Activated CD4-positive, alpha-beta memory T cell treated with anti-CD3 and anti-CD28 coated beads for 36 hours (primary cell): ENCODE data around the gene GMDS. TPM values are rescaled to one million over a fixed set of nuclear protein-coding genes. Genes with fewer than 3 reads are reported as not detected.

Experiments used
- CTCF ChIA-PET: fragments of 350-600 bp; sonication (Branson Sonifier 250); formaldehyde crosslinking; loops from one replicate; lab custom pipeline; 2021; ENCODE audit warnings: antibody characterized with exemption, inconsistent platforms; lab: Charles Lee
- POLR2A ChIA-PET: fragments of 350-600 bp; sonication (Branson Sonifier 250); formaldehyde crosslinking; loops from one replicate; lab custom pipeline; 2021; ENCODE audit warnings: antibody characterized with exemption; lab: Charles Lee
- DNase-seq: peaks from one replicate; pipeline ENCODE4 v3.0.0-alpha.2; 2020
- H3K27ac Mint-ChIP-seq: one replicate; pipeline ENCODE4 v1.8.0; 2021; ENCODE audit warnings: mixed read lengths
- H3K27me3 Mint-ChIP-seq: one replicate; pipeline ENCODE4 v1.8.0; 2021; ENCODE audit warnings: mixed read lengths
- H3K36me3 Mint-ChIP-seq: one replicate; pipeline ENCODE4 v1.8.0; 2021; ENCODE audit warnings: mixed read lengths
- H3K4me1 Mint-ChIP-seq: one replicate; pipeline ENCODE4 v1.8.0; 2021; ENCODE audit warnings: low read depth, mixed read lengths
- H3K4me3 Mint-ChIP-seq: one replicate; pipeline ENCODE4 v1.8.0; 2021; ENCODE audit warnings: mild to moderate bottlenecking, mixed read lengths
- H3K9me3 Mint-ChIP-seq: one replicate; pipeline ENCODE4 v1.8.0; 2021; ENCODE audit warnings: mixed read lengths
- intact Hi-C: fragments of 100-400 bp; cut with micrococcal nuclease; formaldehyde crosslinking; loops from one replicate; pipeline ENCODE4 v1.15.1; 2023
- total RNA-seq, 2 experiments: library from RNA; stranded (reverse); gene quantifications; one replicate each; pipeline ENCODE4 v1.2.3, GENCODE V29; 2021

Gene GMDS
- total RNA-seq, 2 experiments from 2014 or later: 34.7 to 36.4 TPM

- intact Hi-C loops: no loop called here
- POLR2A ChIA-PET: no interaction called here
- H3K27me3 Mint-ChIP-seq: no peaks in the 10 kb centered on the region
- DNase-seq: no peak
- H3K27ac Mint-ChIP-seq: no peak overlapping the region
- H3K4me1 Mint-ChIP-seq: no peaks in the 10 kb centered on the region
- CTCF ChIA-PET: no interaction called here
- H3K36me3 Mint-ChIP-seq: no peaks in the 10 kb centered on the region
- no peak overlapping the region for H3K4me3 Mint-ChIP-seq
- H3K9me3 Mint-ChIP-seq: no peaks in the 10 kb centered on the region
Observed at GRCh38 chr6:1815827-1816452, 429.5 kb downstream of the GMDS start.

GRCh38 chr6:1814279-1814678 is 431.1 kb downstream of the GMDS start:
- H3K36me3 Mint-ChIP-seq: no peaks in the 10 kb centered on the region
- intact Hi-C loops: no loop called here
- no peaks in the 10 kb centered on the region for H3K27me3 Mint-ChIP-seq
- no peak overlapping the region for H3K27ac Mint-ChIP-seq
- CTCF ChIA-PET: interaction anchor here (0.7 kb wide), 1 partner anchor 652 kb away, joined by 4 read pairs; no protein-coding TSS in a partner anchor
- H3K4me3 Mint-ChIP-seq: no peak overlapping the region
- no peaks in the 10 kb centered on the region for H3K4me1 Mint-ChIP-seq
- DNase-seq: no peak
- no peaks in the 10 kb centered on the region for H3K9me3 Mint-ChIP-seq
- POLR2A ChIA-PET: no interaction called here

GRCh38 chr6:1812487-1812886 is 432.9 kb downstream of the GMDS start:
- intact Hi-C loops: no loop called here
- Mint-ChIP-seq H3K36me3 (no peaks in the 10 kb centered on the region), H3K4me1 (no peaks in the 10 kb centered on the region), H3K9me3 (no peaks in the 10 kb centered on the region), H3K27ac (no peak overlapping the region), H3K27me3 (no peaks in the 10 kb centered on the region), H3K4me3 (no peak overlapping the region)
- ChIA-PET POLR2A (no interaction called here), CTCF (no interaction called here)
- no peak for DNase-seq

- intact Hi-C loops: no loop called here
- Mint-ChIP-seq H3K27ac (no peak overlapping the region), H3K36me3 (no peaks in the 10 kb centered on the region), H3K4me3 (no peak overlapping the region), H3K4me1 (no peaks in the 10 kb centered on the region), H3K27me3 (no peaks in the 10 kb centered on the region), H3K9me3 (no peaks in the 10 kb centered on the region)
- ChIA-PET CTCF (no interaction called here), POLR2A (no interaction called here)
- DNase-seq: no peak
Observed at GRCh38 chr6:1812034-1812433, 433.4 kb downstream of the GMDS start.

- CTCF ChIA-PET: no interaction called here
- Mint-ChIP-seq H3K4me3 (no peak overlapping the region), H3K27ac (no peak overlapping the region), H3K9me3 (no peaks in the 10 kb centered on the region), H3K4me1 (no peaks in the 10 kb centered on the region), H3K27me3 (no peaks in the 10 kb centered on the region), H3K36me3 (no peaks in the 10 kb centered on the region)
- POLR2A ChIA-PET: interaction anchor here (0.6 kb wide), 1 partner anchor 70 kb away, joined by 3 read pairs; no protein-coding TSS in a partner anchor
- no peak for DNase-seq
- intact Hi-C loops: no loop called here
Observed at GRCh38 chr6:1810880-1811279, 434.5 kb downstream of the GMDS start.

- H3K9me3 Mint-ChIP-seq: no peaks in the 10 kb centered on the region
Observed at GRCh38 chr6:1809291-1809988, 436.0 kb downstream of the GMDS start.

GRCh38 chr6:1806935-1807334 is 438.5 kb downstream of the GMDS start:
- no peak for DNase-seq
- no peaks in the 10 kb centered on the region for H3K9me3 Mint-ChIP-seq
- H3K4me1 Mint-ChIP-seq: no peaks in the 10 kb centered on the region
- no peak overlapping the region for H3K27ac Mint-ChIP-seq
- POLR2A ChIA-PET: no interaction called here
- CTCF ChIA-PET: no interaction called here
- intact Hi-C loops: no loop called here
- no peaks in the 10 kb centered on the region for H3K27me3 Mint-ChIP-seq
- no peaks in the 10 kb centered on the region for H3K36me3 Mint-ChIP-seq
- H3K4me3 Mint-ChIP-seq: no peak overlapping the region

More at GRCh38 chr6:1809291-1809988, 436.0 kb downstream of the GMDS start:
- H3K27me3 Mint-ChIP-seq: no peaks in the 10 kb centered on the region
- intact Hi-C loops: no loop called here
- no peak overlapping the region for H3K27ac Mint-ChIP-seq
- no peak for DNase-seq
- ChIA-PET CTCF (no interaction called here), POLR2A (no interaction called here)
- H3K36me3 Mint-ChIP-seq: no peaks in the 10 kb centered on the region
- no peak overlapping the region for H3K4me3 Mint-ChIP-seq
- H3K4me1 Mint-ChIP-seq: no peaks in the 10 kb centered on the region

- no peaks in the 10 kb centered on the region for H3K9me3 Mint-ChIP-seq
- intact Hi-C loops: no loop called here
- peaks cover 4% of the 10 kb centered on the region for H3K4me1 Mint-ChIP-seq
- ChIA-PET POLR2A (no interaction called here), CTCF (no interaction called here)
- H3K27me3 Mint-ChIP-seq: no peaks in the 10 kb centered on the region
- H3K27ac Mint-ChIP-seq: no peak overlapping the region
- no peak overlapping the region for H3K4me3 Mint-ChIP-seq
- no peaks in the 10 kb centered on the region for H3K36me3 Mint-ChIP-seq
- DNase-seq: no peak
Observed at GRCh38 chr6:1802491-1803395, 442.7 kb downstream of the GMDS start.

GRCh38 chr6:1801401-1801800 is 444.0 kb downstream of the GMDS start:
- Mint-ChIP-seq H3K4me1 (peaks cover 9% of the 10 kb centered on the region), H3K36me3 (no peaks in the 10 kb centered on the region), H3K9me3 (no peaks in the 10 kb centered on the region), H3K27ac (no peak overlapping the region), H3K27me3 (no peaks in the 10 kb centered on the region), H3K4me3 (no peak overlapping the region)
- CTCF ChIA-PET: no interaction called here
- DNase-seq: no peak
- intact Hi-C loops: no loop called here
- POLR2A ChIA-PET: no interaction called here

GRCh38 chr6:1800845-1801244 is 444.6 kb downstream of the GMDS start:
- H3K27ac Mint-ChIP-seq: no peak overlapping the region
- peaks cover 9% of the 10 kb centered on the region for H3K4me1 Mint-ChIP-seq
- intact Hi-C loops: no loop called here
- H3K27me3 Mint-ChIP-seq: no peaks in the 10 kb centered on the region
- H3K36me3 Mint-ChIP-seq: no peaks in the 10 kb centered on the region
- DNase-seq: no peak
- ChIA-PET CTCF (no interaction called here), POLR2A (no interaction called here)
- H3K9me3 Mint-ChIP-seq: no peaks in the 10 kb centered on the region
- no peak overlapping the region for H3K4me3 Mint-ChIP-seq

- Mint-ChIP-seq H3K4me3 (no peak overlapping the region), H3K36me3 (no peaks in the 10 kb centered on the region), H3K4me1 (peaks cover 9% of the 10 kb centered on the region), H3K27ac (no peak overlapping the region), H3K9me3 (no peaks in the 10 kb centered on the region), H3K27me3 (no peaks in the 10 kb centered on the region)
- CTCF ChIA-PET: no interaction called here
- no peak for DNase-seq
- intact Hi-C loops: no loop called here
- POLR2A ChIA-PET: no interaction called here
Observed at GRCh38 chr6:1798965-1799325, 446.5 kb downstream of the GMDS start.

- Mint-ChIP-seq H3K36me3 (no peaks in the 10 kb centered on the region), H3K4me1 (peaks cover 9% of the 10 kb centered on the region), H3K4me3 (no peak overlapping the region), H3K9me3 (no peaks in the 10 kb centered on the region), H3K27me3 (no peaks in the 10 kb centered on the region), H3K27ac (no peak overlapping the region)
- intact Hi-C loops: no loop called here
- ChIA-PET POLR2A (no interaction called here), CTCF (no interaction called here)
- DNase-seq: no peak
Observed at GRCh38 chr6:1798303-1798964, 447.0 kb downstream of the GMDS start.
